SK-N-SH treated with all-trans-retinoic acid at 6 μM for 48 hours (cell line): ENCODE data around the gene CDK11B.

ENCODE experiments used
- ATAC-seq: fragments of 200-7000 bp; cut with Tn5 transposase; 3 replicates; pipeline ENCODE4 v1.9.1; 2020; ENCODE audit warnings: mild to moderate bottlenecking, moderate library complexity
- ARNTL ChIP-seq: fragments of 450-650 bp; formaldehyde crosslinking; IDR thresholded peaks from 2 replicates; pipeline ENCODE4 v1.5.0; 2020; ENCODE audit warnings: low read depth, mild to moderate bottlenecking, moderate library complexity, borderline replicate concordance
- BACH2 ChIP-seq: fragments of 250-450 bp; sonication (Bioruptor Pico); IDR thresholded peaks from 2 replicates; pipeline ENCODE4 v1.9.0; 2021; ENCODE audit warnings: mild to moderate bottlenecking, borderline replicate concordance
- CREB5 ChIP-seq: fragments of 250-450 bp; sonication (Bioruptor Pico); IDR thresholded peaks from 2 replicates; pipeline ENCODE4 v1.5.1; 2020; ENCODE audit warnings: low read depth, mild to moderate bottlenecking, moderate library complexity
- CSDC2 ChIP-seq: fragments of 250-450 bp; sonication (Bioruptor Pico); IDR thresholded peaks from 2 replicates; pipeline ENCODE4 v1.5.0; 2020; ENCODE audit warnings: mild to moderate bottlenecking, moderate library complexity
- CSRNP3 ChIP-seq: fragments of 250-450 bp; sonication (Bioruptor Pico); IDR thresholded peaks from 2 replicates; pipeline ENCODE4 v1.5.1; 2021; ENCODE audit warnings: mild to moderate bottlenecking, moderate library complexity
- GLIS3 ChIP-seq: fragments of 250-450 bp; sonication (Bioruptor Pico); IDR thresholded peaks from 2 replicates; pipeline ENCODE4 v1.5.0; 2020; ENCODE audit warnings: mild to moderate bottlenecking, moderate library complexity
- ISL1 ChIP-seq: fragments of 250-450 bp; sonication (Bioruptor Pico); IDR thresholded peaks from 2 replicates; pipeline ENCODE4 v2.1.2; 2022; ENCODE audit warnings: mild to moderate bottlenecking, moderate library complexity
- OSR1 ChIP-seq: fragments of 250-450 bp; sonication (Bioruptor Pico); IDR thresholded peaks from 2 replicates; pipeline ENCODE4 v1.8.0; 2022; ENCODE audit warnings: moderate library complexity, mild to moderate bottlenecking, inconsistent platforms
- PATZ1 ChIP-seq: fragments of 250-450 bp; sonication (Bioruptor Pico); IDR thresholded peaks from 2 replicates; pipeline ENCODE4 v1.8.0; 2020; ENCODE audit warnings: mild to moderate bottlenecking, moderate library complexity, borderline replicate concordance
- POU6F1 ChIP-seq: fragments of 250-450 bp; sonication (Bioruptor Pico); IDR thresholded peaks from 2 replicates; pipeline ENCODE4 v1.8.0; 2021; ENCODE audit warnings: low read depth, mild to moderate bottlenecking, moderate library complexity, borderline replicate concordance
- PPARA ChIP-seq: fragments of 250-450 bp; sonication (Bioruptor Pico); IDR thresholded peaks from 2 replicates; pipeline ENCODE4 v1.5.0; 2020; ENCODE audit warnings: mild to moderate bottlenecking, borderline replicate concordance
- SNAI2 ChIP-seq: fragments of 250-450 bp; sonication (Bioruptor Pico); IDR thresholded peaks from 2 replicates; pipeline ENCODE4 v1.5.0; 2020; ENCODE audit warnings: mild to moderate bottlenecking, moderate library complexity
- TOX ChIP-seq: fragments of 250-450 bp; sonication (Bioruptor Pico); IDR thresholded peaks from 2 replicates; pipeline ENCODE4 v1.8.0; 2021; ENCODE audit warnings: mild to moderate bottlenecking, moderate library complexity, borderline replicate concordance
- TSHZ2 ChIP-seq: fragments of 250-450 bp; sonication (Bioruptor Pico); IDR thresholded peaks from 2 replicates; pipeline ENCODE4 v1.5.0; 2020; ENCODE audit warnings: mild to moderate bottlenecking, moderate library complexity
- ZFP3 ChIP-seq: fragments of 250-450 bp; sonication (Bioruptor Pico); IDR thresholded peaks from 2 replicates; pipeline ENCODE4 v1.5.0; 2020; ENCODE audit warnings: mild to moderate bottlenecking, moderate library complexity
- ZFP30 ChIP-seq: fragments of 450-650 bp; formaldehyde crosslinking; IDR thresholded peaks from 2 replicates; pipeline ENCODE4 v1.5.0; 2022; ENCODE audit warnings: mild to moderate bottlenecking, moderate library complexity
- ZNF565 ChIP-seq: fragments of 450-650 bp; formaldehyde crosslinking; conservative IDR thresholded peaks from 2 replicates; pipeline ENCODE4 v1.5.0; 2020; ENCODE audit warnings: low read depth, mild to moderate bottlenecking, moderate library complexity
- ZNF70 ChIP-seq: fragments of 450-650 bp; formaldehyde crosslinking; IDR thresholded peaks from 2 replicates; pipeline ENCODE4 v1.5.0; 2020; ENCODE audit warnings: mild to moderate bottlenecking, moderate library complexity
- ZNF8 ChIP-seq: fragments of 450-650 bp; formaldehyde crosslinking; IDR thresholded peaks from 2 replicates; pipeline ENCODE4 v1.5.0; 2020; ENCODE audit warnings: mild to moderate bottlenecking, moderate library complexity

Gene CDK11B

GRCh38 chr1:1623631-1624442 is 35.0 kb downstream of the CDK11B start:
- TF ChIP-seq PATZ1 (CRISPR knock-in tag) (no peak), ZFP30 (no peak), ZFP3 (CRISPR knock-in tag) (no peak), CSRNP3 (no peak), SNAI2 (CRISPR knock-in tag) (no peak), ZNF8 (CRISPR knock-in tag) (no peak), POU6F1 (CRISPR knock-in tag) (no peak)
- ATAC-seq = no peak

- TF ChIP-seq BACH2 (no peak), ZFP3 (CRISPR knock-in tag) (no peak), PATZ1 (CRISPR knock-in tag) (no peak), CREB5 (CRISPR knock-in tag) (no peak), ZNF70 (CRISPR knock-in tag) (no peak), CSDC2 (no peak), TSHZ2 (no peak), CSRNP3 (no peak), SNAI2 (CRISPR knock-in tag) (no peak), OSR1 (CRISPR knock-in tag) (no peak), TOX (no peak), ISL1 (CRISPR knock-in tag) (no peak), GLIS3 (no peak), PPARA (CRISPR knock-in tag) (no peak), ARNTL (no peak), ZNF565 (CRISPR knock-in tag) (no peak)
- no peak for ATAC-seq
These were observed 35.6 kb downstream of the CDK11B start for GRCh38 chr1:1623181-1623630.
